Cerebellar cortex (tissue), 1 donor: ENCODE measurements around the gene PTPRN.
"Not testable (repeated sequence)": the region's sequence is repeated elsewhere in the genome, so short reads cannot be mapped to it uniquely, and the experiment has no call there.

ENCODE experiments used
- DNase-seq: peaks from one replicate; pipeline ENCODE4 v3.0.0-alpha.2; 2015; ENCODE audit warnings: low spot score

The PTPRN gene

GRCh38 chr2:219270055-219270372 is 39.2 kb downstream of the PTPRN start:
- DNase-seq, result no peak

GRCh38 chr2:219269362-219270054 is 39.7 kb downstream of the PTPRN start:
- no peak for DNase-seq

GRCh38 chr2:219268294-219268693 is 40.9 kb downstream of the PTPRN start:
- no peak for DNase-seq

GRCh38 chr2:219266886-219267285 is 42.3 kb downstream of the PTPRN start:
- no peak for DNase-seq

- no peak for DNase-seq
These were observed 43.0 kb downstream of the PTPRN start for GRCh38 chr2:219266232-219266631.

GRCh38 chr2:219261024-219261855 is 48.0 kb downstream of the PTPRN start:
- no peak for DNase-seq

GRCh38 chr2:219258942-219259341 is 50.3 kb downstream of the PTPRN start:
- DNase-seq, result not testable (repeated sequence)

- DNase-seq, result peak; percentile 21
These were observed 54.5 kb downstream of the PTPRN start for GRCh38 chr2:219254590-219255201.

GRCh38 chr2:219253753-219254589 is 55.2 kb downstream of the PTPRN start, which contains the start of gene TUBA4A:
Gene TUBA4A (minus strand): TSS chr2:219253918. CDS start chr2:219253858, 60 bp downstream.
- peak; percentile 85 for DNase-seq

- peak; percentile 44 for DNase-seq
These were observed 56.1 kb downstream of the PTPRN start, which contains the start of gene TUBA4B for GRCh38 chr2:219252900-219253752. Gene TUBA4B (plus strand): TSS chr2:219253243. CDS start chr2:219253408, 165 bp downstream.

GRCh38 chr2:219252570-219252899 is 56.7 kb downstream of the PTPRN start:
- no peak for DNase-seq

GRCh38 chr2:219252084-219252483 is 57.1 kb downstream of the PTPRN start:
- DNase-seq, result peak; percentile 46

- no peak for DNase-seq
These were observed 57.5 kb downstream of the PTPRN start for GRCh38 chr2:219251656-219252055.

- DNase-seq, result no peak
These were observed 59.0 kb downstream of the PTPRN start for GRCh38 chr2:219250049-219250781.

GRCh38 chr2:219249203-219249980 is 59.8 kb downstream of the PTPRN start:
- peak; percentile 26 for DNase-seq

GRCh38 chr2:219248845-219249202 is 60.4 kb downstream of the PTPRN start:
- no peak for DNase-seq

- DNase-seq, result no peak
These were observed 61.2 kb downstream of the PTPRN start for GRCh38 chr2:219247678-219248642.

- DNase-seq, result no peak
These were observed 62.6 kb downstream of the PTPRN start for GRCh38 chr2:219246559-219246958.

GRCh38 chr2:219245899-219246230 is 63.3 kb downstream of the PTPRN start:
- DNase-seq, result no peak
